Measurements from ENCODE around the gene ORM2.
"Not testable (repeated sequence)": the region's sequence is repeated elsewhere in the genome, so short reads cannot be mapped to it uniquely, and the experiment has no call there.

Gene ORM2

DNA sequence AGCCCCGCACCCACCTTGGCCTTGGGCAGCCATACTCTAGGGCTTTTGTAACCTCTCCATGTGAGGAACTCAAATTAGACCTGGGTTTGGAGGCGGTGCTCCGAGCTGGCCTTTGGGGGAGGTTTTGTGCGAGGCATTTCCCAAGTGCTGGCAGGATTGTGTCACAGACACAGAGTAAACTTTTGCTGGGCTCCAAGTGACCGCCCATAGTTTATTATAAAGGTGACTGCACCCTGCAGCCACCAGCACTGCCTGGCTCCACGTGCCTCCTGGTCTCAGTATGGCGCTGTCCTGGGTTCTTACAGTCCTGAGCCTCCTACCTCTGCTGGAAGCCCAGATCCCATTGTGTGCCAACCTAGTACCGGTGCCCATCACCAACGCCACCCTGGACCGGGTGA, at the start of gene ORM2:
ORM2 (plus strand) TSS at position 245 of the 398 bp plus-strand sequence; CDS start at position 281, 36 bp downstream.
- not testable (repeated sequence) for DNase-seq (ENCODE audit: low read depth, low spot score)

DNA sequence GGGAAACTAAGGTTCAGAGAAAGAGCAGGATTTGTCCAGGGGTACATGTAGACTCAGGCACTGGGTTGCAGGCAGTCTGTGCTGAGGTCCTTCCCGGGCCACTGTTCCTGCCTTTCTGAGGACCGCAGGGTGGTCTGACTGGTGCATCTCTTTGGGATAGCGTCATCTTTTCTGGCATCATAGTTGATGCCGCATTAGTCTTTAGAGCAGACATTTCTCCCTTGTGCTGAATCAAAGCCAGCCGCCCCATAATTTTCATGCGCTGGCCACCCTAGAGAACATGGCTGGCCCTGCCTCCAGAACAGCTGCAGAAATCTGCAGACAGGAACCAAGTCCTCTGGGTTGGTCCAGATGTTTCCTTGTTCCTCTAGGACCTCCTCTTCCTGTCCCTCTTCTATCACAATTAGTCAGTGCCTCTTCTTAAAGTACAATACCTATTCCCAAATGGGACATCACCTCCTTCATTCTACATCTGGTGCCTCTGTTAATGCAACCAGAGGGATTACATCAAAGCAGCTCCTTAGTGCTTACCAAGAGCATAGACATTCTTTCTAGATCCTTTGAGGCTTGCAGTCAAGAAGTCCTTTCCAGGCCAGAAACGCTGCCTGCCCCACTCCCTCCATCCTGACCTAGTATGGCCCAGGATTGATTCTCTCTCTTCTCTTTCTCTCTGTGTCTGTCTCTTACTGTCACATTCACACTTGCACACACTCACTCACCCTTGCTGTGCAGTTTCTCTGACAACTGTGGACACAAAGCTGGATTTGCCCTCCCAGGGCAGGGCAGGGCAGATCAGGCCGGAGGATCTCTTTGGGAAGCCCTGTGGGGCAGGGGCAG, 48.8 kb upstream of the ORM2 start:
- DNase-seq (ENCODE audit: low read depth, low spot score): no peak

GRCh38 chr9:114281473-114282103, 48.1 kb upstream of the ORM2 start:
- no peak for DNase-seq (ENCODE audit: low read depth, low spot score)

DNA sequence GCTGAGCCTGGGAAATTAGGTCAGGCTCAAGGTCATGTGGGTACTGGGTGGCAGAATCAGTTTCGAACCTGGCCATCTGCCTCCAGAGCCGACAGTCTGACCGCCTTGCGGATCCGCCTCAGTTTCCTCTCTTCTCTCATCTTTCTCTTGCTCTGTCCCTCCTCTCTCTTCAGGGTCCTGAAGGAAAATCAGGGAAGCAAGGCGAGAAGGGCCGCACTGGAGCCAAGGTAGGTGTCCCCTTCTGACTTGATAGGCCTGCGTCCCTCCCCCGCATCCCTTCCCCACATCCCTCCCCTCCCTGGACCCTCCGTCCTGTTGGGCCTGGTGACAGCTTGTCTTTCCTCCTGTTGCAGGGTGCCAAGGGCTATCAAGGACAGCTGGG, 47.6 kb upstream of the ORM2 start:
- DNase-seq (ENCODE audit: low read depth, low spot score): no peak

DNA sequence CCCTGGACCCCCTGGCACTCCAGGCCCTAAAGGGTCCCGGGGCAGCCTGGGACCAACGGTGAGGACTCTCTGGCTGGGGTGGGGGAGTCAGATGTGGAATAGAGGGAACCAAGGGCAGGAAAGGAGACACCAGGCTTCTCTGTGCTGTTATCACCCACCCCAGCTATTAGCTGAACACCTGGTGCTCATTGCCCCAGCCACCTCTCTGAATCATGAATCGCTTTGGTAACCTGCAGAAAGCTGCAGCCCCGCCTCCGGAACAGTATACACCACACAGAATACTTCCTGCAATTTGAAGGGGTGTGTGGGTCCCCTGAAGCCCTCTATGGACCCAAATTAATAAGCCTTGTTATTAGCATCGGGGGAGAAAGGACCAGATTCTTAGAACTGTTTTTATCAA, 47.2 kb upstream of the ORM2 start:
- no peak for DNase-seq (ENCODE audit: low read depth, low spot score)

DNA sequence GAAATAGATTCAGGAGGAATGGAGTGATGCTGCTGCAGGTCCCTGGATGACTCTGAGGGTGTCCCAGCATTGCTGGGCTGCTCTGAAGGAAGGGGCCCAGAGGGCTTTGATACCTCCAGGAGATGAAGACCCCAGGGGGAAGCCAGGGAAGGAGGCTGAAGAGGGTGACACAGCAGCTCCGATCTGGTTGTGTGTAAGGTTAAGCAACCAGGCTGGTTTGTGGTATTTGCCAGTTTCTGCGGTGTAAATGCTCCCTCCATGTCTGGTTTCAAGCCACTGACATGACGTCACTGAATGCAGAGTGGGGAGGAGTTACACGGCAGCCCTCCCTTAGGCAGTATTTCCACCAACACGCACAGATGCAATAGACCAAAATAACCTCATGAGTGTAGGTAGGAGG, 46.7 kb upstream of the ORM2 start:
- DNase-seq (ENCODE audit: low read depth, low spot score): no peak

- DNase-seq (ENCODE audit: low read depth, low spot score): no peak
These were observed 46.0 kb upstream of the ORM2 start for GRCh38 chr9:114283551-114284111.

- DNase-seq (ENCODE audit: low read depth, low spot score): no peak
These were observed 45.2 kb upstream of the ORM2 start for GRCh38 chr9:114284316-114285060.

DNA sequence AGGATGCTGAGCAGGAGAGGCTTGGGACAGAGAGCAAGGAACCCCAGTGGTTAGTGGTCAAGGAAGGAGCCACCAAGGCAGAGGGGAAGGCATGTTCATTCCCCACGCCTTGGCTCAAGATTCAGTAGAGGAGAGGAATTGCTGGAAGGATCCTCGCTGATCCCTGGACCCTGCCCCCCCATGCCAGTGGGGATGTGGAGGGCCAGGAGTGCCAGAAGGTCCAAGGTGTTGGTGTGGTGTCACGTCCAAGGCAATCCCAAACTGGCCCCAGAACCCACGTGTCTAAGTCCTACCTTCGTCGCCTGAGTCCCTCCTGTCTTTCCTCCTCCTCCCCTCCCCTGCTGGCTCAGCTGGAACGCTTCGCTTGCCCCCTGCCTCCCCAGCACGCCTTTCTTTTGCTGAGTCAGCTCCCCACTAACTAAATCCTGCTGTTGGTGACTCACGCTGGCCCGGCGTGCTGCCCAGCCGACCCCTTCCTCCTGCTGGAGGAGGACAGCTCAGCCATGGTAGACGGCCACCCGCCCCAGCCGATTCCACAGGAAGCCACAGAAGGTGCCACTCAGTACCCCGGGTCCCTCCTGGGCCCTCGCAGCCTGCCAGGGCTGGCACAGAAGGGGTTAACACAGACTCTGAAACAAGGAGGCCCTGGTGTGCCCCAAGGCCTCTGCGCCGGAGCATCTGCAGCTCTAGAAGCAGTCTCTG, 44.4 kb upstream of the ORM2 start:
- DNase-seq (ENCODE audit: low read depth, low spot score): no peak

- no peak for DNase-seq (ENCODE audit: low read depth, low spot score)
These were observed 43.5 kb upstream of the ORM2 start for GRCh38 chr9:114286146-114286679.

DNA sequence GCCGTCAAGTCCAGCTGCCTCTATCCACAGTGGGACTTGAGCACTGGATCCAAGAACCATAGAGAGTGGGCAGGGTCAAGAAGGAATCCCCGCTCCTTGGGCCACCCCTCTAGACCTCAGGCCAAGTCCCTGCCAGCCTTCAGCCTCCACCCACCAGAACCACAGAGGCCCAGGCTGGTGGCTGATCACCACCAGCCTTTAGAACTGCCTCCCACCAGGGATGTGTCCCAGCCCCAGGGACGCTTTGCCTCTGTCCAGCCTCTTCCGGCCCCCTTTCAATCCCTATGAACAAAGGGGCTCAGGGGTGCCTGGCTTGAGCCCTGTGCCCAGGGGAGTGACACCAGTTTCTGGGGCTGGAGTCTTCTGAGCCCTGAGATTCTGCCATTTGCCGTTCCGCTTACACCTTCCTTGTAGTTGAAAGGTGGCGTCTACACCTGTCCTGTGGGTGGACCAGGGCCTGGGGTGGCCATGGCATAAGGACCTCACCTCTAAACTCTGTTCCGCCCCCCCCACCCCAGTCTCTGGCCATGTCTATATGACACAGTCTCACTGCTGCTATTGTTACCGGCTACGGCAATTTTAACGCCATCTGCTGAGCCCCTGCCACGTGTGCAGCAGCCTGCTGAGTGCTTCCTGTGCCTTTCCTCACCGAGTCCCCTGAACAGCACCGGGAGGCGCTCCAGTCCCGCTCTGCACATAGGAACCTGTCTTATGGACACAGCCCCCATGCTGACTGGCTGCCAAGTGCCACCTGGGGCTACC, 42.5 kb upstream of the ORM2 start:
- DNase-seq (ENCODE audit: low read depth, low spot score): no peak

GRCh38 chr9:114287763-114288192, 41.9 kb upstream of the ORM2 start:
- no peak for DNase-seq (ENCODE audit: low read depth, low spot score)

DNA sequence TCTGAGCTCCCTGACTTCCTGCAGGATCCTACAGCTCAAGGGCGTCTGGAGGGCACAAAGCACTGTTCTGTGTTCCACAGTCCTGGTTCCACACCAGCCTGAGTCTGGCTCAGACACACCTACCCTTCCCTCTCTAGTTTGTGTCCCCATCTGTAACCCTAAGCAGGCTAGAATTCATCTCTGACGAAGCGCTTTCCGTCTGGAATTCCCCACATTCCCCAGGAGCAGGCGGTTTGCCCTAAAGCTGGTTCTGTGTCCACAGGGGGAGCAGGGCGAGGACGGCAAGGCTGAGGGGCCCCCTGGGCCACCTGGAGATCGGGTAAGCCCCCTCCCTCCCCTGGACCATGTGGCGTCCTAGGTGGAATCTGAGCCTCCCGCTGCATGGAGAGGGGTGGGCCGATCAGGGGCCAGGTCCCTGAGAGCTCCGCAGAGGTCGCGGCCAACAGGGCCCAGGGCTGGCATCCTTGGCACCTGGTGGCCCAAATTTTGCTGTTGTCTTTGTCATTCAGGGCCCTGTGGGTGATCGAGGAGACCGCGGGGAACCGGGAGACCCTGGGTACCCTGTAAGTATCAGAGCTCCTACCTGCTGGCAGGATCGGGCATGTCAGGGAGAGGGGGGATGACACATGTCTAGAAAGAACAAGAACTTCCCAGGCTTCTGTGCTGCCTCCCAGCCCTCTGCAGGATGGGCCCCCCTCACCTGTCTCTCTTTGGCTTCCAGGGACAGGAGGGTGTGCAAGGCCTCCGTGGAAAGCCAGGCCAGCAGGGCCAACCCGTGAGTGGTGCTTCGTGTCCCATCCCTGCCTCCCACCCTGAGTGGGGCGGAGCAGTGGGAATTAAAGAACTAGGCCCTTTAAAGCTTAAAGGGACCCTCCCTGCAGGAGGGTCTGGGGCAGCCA, 41.2 kb upstream of the ORM2 start:
- no peak for DNase-seq (ENCODE audit: low read depth, low spot score)

DNA sequence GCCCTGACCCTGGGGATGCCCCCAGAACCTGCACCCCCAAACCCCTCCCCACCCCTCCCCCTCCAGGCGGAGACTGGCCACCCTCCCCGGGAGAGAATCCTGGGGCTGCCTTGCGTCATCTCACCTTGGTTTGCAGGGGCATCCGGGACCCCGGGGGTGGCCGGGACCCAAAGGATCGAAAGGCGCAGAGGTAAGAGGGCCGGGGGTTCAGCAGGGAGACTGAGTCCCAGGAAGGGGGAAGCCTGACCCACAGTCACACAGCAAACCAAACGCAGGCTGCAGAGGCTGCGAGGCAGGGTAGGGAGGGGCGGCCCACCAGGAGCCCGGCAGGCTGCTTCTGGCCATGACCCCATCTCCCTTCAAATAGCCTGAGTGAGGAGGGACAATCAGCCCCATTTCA, 40.6 kb upstream of the ORM2 start:
- no peak for DNase-seq (ENCODE audit: low read depth, low spot score)

- DNase-seq (ENCODE audit: low read depth, low spot score): no peak
These were observed 39.8 kb upstream of the ORM2 start for GRCh38 chr9:114289571-114290481.

DNA sequence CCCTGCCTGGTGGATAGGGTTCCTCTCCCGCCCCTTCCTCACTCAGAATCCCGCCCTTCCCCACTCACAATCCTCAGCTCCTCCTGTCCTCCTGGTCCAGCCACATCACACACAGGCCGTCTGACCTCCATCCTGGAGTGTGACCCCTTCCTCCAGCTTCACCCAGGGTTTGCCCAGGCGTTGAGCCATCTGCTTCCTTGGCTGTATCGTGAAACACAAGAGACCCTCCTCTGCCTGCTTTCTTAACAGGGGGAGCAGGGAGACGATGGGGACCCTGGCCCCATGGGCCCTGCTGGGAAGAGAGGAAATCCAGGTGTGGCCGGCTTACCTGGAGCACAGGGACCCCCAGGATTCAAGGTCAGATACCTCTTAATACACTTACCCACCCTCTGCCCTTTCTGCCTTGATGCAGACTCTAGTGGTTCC, 39.1 kb upstream of the ORM2 start:
- no peak for DNase-seq (ENCODE audit: low read depth, low spot score)

GRCh38 chr9:114291064-114291474, 38.6 kb upstream of the ORM2 start:
- DNase-seq (ENCODE audit: low read depth, low spot score): peak; percentile 36

DNA sequence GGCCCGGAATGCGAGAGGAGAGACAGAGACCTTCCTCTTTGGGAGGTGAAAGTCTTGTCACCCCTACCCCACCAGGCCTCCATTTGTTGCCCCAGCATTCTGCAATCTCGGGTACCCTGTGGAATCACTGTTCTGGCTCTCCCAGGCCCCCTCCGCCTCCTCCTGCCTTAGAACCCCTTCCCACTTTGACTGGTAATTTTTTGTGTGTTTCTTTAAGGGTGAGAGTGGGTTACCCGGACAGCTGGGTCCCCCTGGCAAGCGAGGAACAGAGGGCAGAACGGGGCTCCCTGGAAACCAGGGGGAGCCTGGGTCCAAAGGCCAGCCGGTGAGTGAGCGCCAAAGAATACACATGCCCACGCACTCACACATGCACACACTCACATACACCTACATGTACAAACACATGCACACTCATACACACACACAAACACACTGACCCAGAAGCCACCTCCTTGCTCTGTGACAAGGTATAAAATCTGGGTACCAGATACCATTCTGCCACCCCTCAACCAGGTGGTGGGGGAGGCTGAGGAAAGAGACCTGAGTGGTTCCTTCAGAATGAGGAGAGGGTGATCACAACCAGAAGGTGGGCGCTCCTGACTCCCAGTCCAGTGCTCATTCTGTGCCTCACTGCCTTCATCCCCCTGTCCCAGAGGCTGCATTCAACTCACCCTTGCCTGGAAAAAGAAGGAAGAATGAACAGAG, 37.6 kb upstream of the ORM2 start:
- no peak for DNase-seq (ENCODE audit: low read depth, low spot score)
